NCI-H2196 (cell line): Measurements from ENCODE around the gene SPSB1.

Source experiments
- DNase-seq: peaks from one replicate; lab custom pipeline; 2025; ENCODE audit not compliant: unreplicated experiment; lab: John Stamatoyannopoulos, UW

SPSB1 gene

GRCh38 chr1:9361630-9362260, 69.1 kb downstream of the SPSB1 start:
- DNase-seq = no peak

GRCh38 chr1:9362488-9362887, 69.8 kb downstream of the SPSB1 start:
- no peak for DNase-seq

GRCh38 chr1:9363061-9363471, 70.4 kb downstream of the SPSB1 start:
- DNase-seq = no peak

DNA sequence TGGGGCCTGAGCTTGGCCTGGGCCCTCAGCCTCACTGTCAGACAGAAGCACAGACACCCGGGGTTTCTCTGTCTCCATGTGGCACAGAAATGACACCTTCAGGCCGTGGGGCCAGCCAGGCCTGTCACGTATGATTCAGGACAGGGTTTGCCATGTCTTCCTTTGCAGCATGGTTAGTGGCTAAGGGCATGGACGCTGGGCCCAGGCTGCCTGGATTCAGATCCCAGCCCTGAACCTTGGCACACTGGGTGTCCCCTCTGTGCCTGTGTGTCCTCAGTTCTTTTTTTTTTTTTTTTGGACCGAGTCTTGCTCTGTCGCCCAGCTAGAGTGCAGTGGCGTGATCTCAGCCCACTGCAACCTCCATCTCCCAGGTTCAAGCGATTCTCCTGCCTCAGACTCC, 73.6 kb downstream of the SPSB1 start:
- no peak for DNase-seq

DNA sequence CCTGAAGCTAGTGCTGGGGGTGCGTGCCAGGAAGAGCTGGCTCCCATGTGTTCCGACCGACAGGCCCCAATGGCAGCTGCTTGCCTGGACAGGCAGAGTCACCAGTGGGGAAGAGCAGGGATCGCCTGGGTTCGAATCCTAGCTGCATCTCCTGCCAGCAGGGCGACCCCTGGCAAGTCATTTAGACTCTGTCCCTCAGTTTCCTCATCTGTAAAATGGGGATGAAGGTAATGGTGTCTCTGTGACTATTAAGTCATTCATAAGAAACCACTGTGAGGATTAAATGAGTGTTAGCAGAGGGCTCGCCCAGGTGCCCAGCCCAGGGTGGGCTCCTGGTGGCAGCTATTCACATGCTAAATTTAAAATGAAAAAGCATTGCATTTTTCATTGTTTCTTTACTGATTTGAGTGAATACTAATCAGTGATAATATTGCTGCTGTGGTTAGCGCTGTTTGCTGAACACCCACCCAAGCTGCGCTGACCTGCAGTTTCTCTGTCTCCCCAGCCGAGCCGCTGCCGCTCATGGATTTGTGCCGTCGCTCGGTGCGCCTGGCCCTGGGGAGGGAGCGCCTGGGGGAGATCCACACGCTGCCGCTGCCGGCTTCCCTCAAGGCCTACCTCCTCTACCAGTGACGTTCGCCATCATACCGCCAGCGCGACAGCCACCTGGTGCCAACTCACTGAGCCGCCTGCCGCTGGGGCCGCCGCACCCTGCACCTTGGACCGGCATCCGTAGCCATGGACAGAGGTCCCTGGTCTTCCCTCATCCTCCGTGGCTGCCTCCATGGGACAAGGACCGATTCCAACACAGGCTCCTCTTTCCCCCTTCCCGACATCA, 74.5 kb downstream of the SPSB1 start:
- DNase-seq = no peak

DNA sequence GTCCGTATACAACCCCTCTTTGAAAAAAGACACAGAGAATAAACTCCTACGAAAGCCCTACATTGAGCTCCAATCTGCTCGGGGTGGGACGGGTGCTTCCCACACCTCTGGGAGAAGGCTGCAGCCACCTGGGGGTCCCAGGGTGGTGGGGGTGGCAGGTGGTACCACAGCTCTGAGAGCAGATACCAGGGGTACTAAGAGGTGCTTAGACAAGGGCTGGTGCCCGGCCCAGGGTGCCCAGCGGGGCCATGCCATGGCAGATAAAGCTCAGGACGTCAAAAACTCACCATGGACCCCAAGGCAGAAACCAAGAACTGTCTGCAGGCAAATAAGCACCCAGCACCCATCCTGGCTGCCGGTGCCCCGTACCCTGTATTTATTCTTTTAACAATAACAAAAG, 75.1 kb downstream of the SPSB1 start:
- DNase-seq = no peak

DNA sequence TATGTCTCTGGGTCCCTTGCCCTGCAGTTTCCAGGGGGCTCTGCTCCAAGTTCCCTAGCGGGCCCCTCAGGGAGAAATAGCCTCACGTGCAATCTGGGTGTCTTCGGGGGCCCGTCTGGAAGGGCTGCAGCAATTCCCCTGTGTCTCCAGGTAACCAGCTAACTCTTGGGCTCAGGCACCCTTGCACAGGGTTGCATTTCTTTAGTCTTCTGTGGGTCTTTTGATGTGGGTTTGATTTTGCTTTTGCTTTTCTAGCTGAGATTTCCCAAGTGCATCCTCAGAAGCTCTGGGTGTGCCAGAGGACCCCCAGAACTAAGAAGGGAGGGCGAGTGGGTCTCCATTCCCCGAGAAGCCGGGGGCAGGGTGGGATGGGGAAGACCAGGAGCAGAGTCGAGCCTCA, 75.7 kb downstream of the SPSB1 start:
- DNase-seq = no peak

DNA sequence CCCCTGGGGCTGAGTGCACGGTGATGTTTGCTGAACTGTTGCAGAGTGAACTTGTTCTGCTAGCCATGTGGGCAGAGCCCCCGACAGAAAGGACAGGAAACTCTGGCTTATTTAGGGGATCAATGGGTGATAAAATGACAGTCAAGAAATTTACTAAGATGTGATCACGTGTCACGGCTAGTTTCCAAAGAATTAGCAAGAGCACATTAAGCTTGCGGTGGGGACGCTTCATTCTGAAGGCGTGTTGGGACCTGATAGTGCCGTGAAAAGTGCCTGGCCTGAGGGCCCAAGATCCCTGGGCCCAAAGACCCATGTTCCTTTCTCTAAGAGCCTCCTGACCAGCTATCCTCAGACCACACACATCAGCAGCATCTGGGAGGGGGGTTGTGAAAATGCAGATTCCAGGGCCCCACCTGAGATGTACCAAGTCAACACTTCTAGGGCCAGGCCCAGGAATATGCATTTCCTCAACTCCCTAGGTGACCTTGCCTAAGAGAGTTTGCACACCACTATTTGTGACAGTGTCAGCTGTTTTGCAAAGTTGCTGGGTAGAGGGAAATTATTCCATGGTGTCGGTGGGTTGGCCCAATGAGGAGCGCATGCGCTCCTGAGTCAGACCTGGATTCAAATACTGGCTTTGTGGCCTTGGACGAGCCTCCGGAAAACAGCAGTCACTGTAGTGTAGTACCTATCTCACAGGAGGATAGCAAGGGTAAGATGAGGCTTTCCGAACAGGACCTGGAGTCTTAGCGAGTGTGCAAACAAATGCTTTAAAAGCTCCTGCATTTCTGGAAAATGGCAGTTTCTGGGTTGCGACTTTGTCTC, 77.5 kb downstream of the SPSB1 start:
- DNase-seq = no peak

- peak; percentile 29 for DNase-seq
Observed at GRCh38 chr1:9371391-9371935, 78.8 kb downstream of the SPSB1 start.

GRCh38 chr1:9371951-9372350, 79.3 kb downstream of the SPSB1 start:
- DNase-seq = no peak

DNA sequence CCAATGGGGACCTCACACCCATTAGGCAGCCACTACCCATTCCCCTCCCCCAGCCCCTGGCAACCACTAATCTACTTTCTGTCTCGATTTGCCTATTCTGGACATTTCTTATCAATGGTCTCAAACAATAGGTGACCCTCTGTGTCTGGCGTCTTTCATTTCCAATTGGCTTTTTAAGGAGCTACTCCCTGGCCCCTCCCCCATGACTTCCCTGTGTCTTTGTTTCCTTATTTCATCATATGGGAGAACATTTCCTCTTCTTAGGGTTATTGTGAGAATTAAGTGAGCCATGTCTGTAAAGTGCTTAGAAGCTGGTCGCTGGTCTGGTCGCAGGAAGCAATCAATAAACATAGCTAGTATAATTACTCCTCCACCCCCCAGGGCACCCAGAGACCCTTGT, 80.9 kb downstream of the SPSB1 start:
- no peak for DNase-seq

DNA sequence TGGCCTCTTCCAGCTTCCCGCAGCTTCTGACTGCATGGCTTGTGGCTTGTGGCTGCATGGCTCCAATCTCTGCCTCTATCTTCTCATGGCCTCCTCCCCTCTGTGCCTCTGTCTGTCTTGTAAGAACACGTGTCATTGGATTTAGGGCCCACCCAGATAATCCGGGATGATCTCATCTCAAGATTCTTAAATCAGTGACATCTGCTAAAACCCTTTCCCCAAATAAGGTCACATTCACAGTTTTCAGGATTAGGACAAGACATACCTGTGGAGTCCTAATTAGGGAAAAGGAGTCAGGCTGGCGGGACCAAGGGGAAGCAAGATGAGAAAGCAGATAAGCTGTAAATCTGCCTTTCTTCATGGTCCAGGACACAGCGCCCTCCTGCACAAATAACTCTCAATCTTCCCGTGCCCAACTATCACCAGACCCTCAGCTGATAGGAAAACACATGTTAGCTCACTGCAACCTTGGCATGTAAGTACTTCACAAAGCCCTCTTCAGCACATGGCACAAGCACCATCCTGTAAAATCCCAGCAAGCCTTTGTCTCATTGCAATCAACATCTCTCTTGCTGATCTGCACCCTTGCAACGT, 82.2 kb downstream of the SPSB1 start:
- DNase-seq = no peak

- no peak for DNase-seq
Observed at GRCh38 chr1:9375912-9376311, 83.2 kb downstream of the SPSB1 start.

- DNase-seq = no peak
Observed at GRCh38 chr1:9376430-9376829, 83.7 kb downstream of the SPSB1 start.

DNA sequence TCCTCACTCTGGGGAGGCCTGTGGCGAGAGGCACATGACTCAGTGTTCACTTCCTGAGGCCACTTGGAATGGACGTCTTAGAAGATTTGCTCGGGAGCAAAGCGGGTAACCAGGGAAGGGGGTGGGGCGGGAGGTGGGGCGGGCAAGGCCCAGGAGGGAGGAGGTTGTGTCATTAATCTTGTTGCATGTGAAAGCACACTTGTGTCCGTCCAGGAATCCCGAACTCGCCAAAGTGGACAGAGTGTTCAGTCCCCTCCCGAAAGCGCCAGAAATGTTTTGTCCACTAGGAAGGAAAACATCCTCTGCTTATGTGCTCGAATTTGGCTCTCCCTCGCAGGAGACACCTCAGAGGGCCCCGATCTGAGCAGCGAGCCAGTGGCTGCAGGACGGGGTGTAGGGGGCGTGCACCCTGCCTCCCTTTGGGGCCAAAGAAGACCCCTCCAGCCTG, 84.2 kb downstream of the SPSB1 start:
- no peak for DNase-seq

DNA sequence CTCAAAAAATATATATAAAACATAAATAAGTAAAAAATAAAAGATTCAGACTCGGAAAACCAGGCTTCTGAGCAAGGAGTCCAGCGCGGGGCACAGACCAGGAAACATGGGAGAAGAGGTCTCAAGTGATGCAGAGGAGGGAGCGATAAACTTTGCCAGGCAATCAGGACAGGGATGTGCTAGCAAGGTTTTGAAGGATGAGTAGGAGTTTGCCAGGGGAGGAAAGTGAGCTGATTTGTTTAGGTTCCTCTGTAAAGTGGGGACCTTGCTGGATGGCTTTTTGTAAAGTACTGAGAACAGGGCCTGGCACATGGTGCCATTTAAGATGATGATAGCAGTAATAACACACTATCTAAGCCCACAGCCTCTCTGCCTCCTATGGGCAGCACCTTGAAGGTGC, 86.1 kb downstream of the SPSB1 start:
- DNase-seq = no peak

DNA sequence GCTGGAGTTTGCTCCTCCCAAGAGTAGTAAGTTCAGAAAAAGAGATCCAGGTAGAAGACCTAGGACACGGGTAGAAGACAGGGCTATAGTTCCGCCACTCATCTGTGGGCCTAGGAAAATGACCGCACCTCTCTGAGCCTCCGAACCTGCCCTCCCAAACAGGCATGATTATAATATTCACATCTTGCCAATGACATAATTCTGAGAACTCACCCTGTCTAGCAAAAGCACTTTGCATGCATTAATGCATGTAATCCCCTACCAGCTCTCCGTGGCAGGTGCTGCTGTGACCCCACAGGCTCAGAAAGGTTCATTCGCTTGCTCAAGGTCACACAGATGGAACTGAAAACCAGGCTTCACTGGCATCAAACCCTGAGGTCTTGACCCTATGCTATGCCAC, 88.0 kb downstream of the SPSB1 start:
- DNase-seq = no peak

GRCh38 chr1:9382643-9383491, 90.2 kb downstream of the SPSB1 start:
- no peak for DNase-seq

DNA sequence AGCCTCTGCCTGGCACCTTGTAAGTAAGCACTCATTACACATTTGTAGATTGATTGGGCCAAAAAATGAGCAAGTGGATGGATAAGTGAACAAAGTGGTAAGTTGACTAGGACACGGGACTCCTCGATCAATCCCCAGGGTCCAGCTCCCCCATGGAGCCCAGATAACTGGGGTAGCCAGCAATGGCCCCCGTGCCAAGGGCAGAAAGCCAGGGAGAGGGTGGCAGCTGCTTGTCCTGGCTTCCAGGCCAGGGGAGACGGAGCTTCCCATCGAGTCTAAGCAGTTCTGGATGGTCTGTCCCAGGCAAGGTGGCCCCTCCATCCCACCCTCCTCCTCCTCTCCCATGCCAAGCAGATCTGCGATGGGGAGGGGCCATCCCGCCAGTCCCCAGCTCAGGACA, 91.4 kb downstream of the SPSB1 start:
- DNase-seq = no peak

DNA sequence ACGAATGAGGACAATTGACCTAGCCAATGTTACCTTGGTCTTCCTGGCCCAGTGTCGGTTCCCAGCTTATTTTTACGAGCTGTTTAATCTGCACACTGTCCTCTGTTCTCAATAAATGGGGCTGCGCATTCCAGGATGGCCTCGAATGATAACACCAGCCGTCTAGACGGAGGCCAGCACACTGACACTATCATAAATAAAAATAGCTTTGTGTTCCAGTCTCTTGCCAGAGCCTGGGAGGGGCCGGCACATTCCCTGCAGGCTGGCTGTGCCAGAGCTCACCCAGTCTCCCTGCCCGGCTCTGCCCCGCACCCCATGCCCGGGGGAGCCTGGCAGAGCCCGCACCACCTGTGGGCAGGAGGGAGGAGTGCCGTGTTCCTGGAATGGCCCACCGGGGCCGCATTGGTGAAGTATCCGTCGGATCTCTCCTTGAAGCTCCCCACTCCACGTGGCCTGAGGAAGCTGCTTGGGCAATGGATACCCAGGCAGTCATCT, 92.1 kb downstream of the SPSB1 start:
- DNase-seq = no peak
